Subcutaneous abdominal adipose tissue (tissue), 5 donors: ENCODE data around the gene FGF2.

Source experiments
- H3K27ac ChIP-seq: one replicate; pipeline ENCODE4 v1.7.0; 2013; ENCODE audit warnings: low read depth, mild to moderate bottlenecking, inconsistent platforms, low read length, moderate library complexity
- H3K27me3 ChIP-seq, 5 donors: one replicate each; pipeline ENCODE4 v1.7.0; 2013; ENCODE audit warnings: low read length in 5 of 5, inconsistent platforms in 1 of 5; ENCODE audit not compliant: control insufficient read depth in 5 of 5, insufficient read depth in 4 of 5
- H3K36me3 ChIP-seq, 5 donors: one replicate each; pipeline ENCODE4 v1.7.0; 2013; ENCODE audit warnings: low read length in 5 of 5; ENCODE audit not compliant: control insufficient read depth in 5 of 5, insufficient read depth in 5 of 5
- H3K4me1 ChIP-seq, 5 donors: one replicate each; pipeline ENCODE4 v1.7.0; 2013; ENCODE audit warnings: low read length in 5 of 5, mild to moderate bottlenecking in 3 of 5, moderate library complexity in 1 of 5; ENCODE audit not compliant: control insufficient read depth in 5 of 5, insufficient read depth in 5 of 5
- H3K4me3 ChIP-seq, 5 donors: one replicate each; pipeline ENCODE4 v1.7.0; 2013; ENCODE audit warnings: low read length in 5 of 5, low read depth in 1 of 5
- H3K9ac ChIP-seq, 5 donors: one replicate each; pipeline ENCODE4 v1.7.0; 2013; ENCODE audit warnings: low read length in 5 of 5, mild to moderate bottlenecking in 4 of 5, moderate library complexity in 3 of 5
- H3K9me3 ChIP-seq, 5 donors: one replicate each; pipeline ENCODE4 v1.7.0; 2013; ENCODE audit warnings: low read length in 5 of 5; ENCODE audit not compliant: control insufficient read depth in 5 of 5
- donor health status: healthy.
- donor health status: healthy.
- donor health status: healthy.
- donor health status: healthy.
- donor health status: healthy.

FGF2 gene

DNA sequence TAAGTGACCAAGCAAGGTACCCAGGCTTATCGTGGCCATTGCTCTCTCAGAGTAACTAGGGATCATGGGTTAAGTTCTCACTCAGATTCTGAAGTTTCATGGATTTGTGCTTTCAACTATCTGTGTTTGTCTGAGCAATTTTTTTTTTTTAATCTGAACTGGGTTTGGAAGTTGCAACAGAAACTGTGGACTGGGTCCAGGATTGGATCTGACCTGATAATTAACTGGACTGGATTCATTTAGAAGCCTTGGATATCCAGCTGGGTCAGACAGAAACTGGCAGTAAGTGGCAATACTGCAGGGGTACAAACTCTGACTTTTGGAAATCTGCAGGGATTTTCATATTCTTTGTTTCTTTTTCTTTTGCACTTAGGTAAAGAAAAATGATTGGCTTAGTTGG is 38.7 kb upstream of the FGF2 start:
- H3K27me3 ChIP-seq, result no peaks in the 10 kb centered on the region
- no peak overlapping the region for H3K4me3 ChIP-seq
- no peaks in the 10 kb centered on the region for H3K9me3 ChIP-seq
- H3K9ac ChIP-seq, result no peak overlapping the region
- peaks cover 1 to 29% (median 22%) of the 10 kb centered on the region in 5 donors for H3K4me1 ChIP-seq
- H3K27ac ChIP-seq, result peak overlapping the region; percentile 59
- no peaks in the 10 kb centered on the region for H3K36me3 ChIP-seq

- Histone ChIP-seq H3K4me3 (no peak overlapping the region), H3K4me1 (peaks cover 0 to 23% (median 12%) of the 10 kb centered on the region in 5 donors), H3K27me3 (no peaks in the 10 kb centered on the region), H3K36me3 (no peaks in the 10 kb centered on the region), H3K9me3 (no peaks in the 10 kb centered on the region), H3K27ac (no peak overlapping the region), H3K9ac (no peak overlapping the region)
These were observed 37.7 kb upstream of the FGF2 start for GRCh38 chr4:122788935-122789334.

GRCh38 chr4:122793811-122794210 is 32.8 kb upstream of the FGF2 start:
- Histone ChIP-seq H3K9me3 (no peaks in the 10 kb centered on the region), H3K27ac (no peak overlapping the region), H3K9ac (no peak overlapping the region), H3K27me3 (no peaks in the 10 kb centered on the region), H3K36me3 (no peaks in the 10 kb centered on the region), H3K4me1 (peaks cover 0 to 26% (median 17%) of the 10 kb centered on the region in 5 donors), H3K4me3 (no peak overlapping the region)

GRCh38 chr4:122796801-122797404 is 29.7 kb upstream of the FGF2 start:
- H3K4me1 ChIP-seq, result peaks cover 0 to 26% (median 17%) of the 10 kb centered on the region in 5 donors
- peak overlapping the region; percentile 81 for H3K27ac ChIP-seq
- H3K4me3 ChIP-seq, result no peak overlapping the region
- H3K36me3 ChIP-seq, result no peaks in the 10 kb centered on the region
- no peaks in the 10 kb centered on the region for H3K27me3 ChIP-seq
- no peak overlapping the region for H3K9ac ChIP-seq
- H3K9me3 ChIP-seq, result no peaks in the 10 kb centered on the region

- Histone ChIP-seq H3K27ac (peak overlapping the region; percentile 81), H3K36me3 (no peaks in the 10 kb centered on the region), H3K4me1 (peaks cover 0 to 26% (median 17%) of the 10 kb centered on the region in 5 donors), H3K27me3 (no peaks in the 10 kb centered on the region), H3K9me3 (no peaks in the 10 kb centered on the region), H3K9ac (peak overlapping the region in 2 of 5 donors; percentile 22 to 46), H3K4me3 (peak overlapping the region in 3 of 5 donors; percentile 23 to 34 (median 30))
These were observed 29.1 kb upstream of the FGF2 start for GRCh38 chr4:122797405-122798094.

GRCh38 chr4:122798101-122798500 is 28.5 kb upstream of the FGF2 start:
- Histone ChIP-seq H3K4me1 (peaks cover 0 to 26% (median 17%) of the 10 kb centered on the region in 5 donors), H3K4me3 (peak overlapping the region in 3 of 5 donors; percentile 25 to 34 (median 30)), H3K9ac (peak overlapping the region in 2 of 5 donors; percentile 22 to 46), H3K36me3 (no peaks in the 10 kb centered on the region), H3K27ac (peak overlapping the region; percentile 81), H3K27me3 (no peaks in the 10 kb centered on the region), H3K9me3 (no peaks in the 10 kb centered on the region)

GRCh38 chr4:122798917-122799316 is 27.7 kb upstream of the FGF2 start:
- Histone ChIP-seq H3K9me3 (no peaks in the 10 kb centered on the region), H3K4me1 (peaks cover 0 to 22% (median 18%) of the 10 kb centered on the region in 5 donors), H3K4me3 (no peak overlapping the region), H3K9ac (no peak overlapping the region), H3K27me3 (no peaks in the 10 kb centered on the region), H3K36me3 (no peaks in the 10 kb centered on the region), H3K27ac (peak overlapping the region; percentile 81)

GRCh38 chr4:122803788-122804208 is 22.8 kb upstream of the FGF2 start:
- Histone ChIP-seq H3K9ac (no peak overlapping the region), H3K36me3 (no peaks in the 10 kb centered on the region)

DNA sequence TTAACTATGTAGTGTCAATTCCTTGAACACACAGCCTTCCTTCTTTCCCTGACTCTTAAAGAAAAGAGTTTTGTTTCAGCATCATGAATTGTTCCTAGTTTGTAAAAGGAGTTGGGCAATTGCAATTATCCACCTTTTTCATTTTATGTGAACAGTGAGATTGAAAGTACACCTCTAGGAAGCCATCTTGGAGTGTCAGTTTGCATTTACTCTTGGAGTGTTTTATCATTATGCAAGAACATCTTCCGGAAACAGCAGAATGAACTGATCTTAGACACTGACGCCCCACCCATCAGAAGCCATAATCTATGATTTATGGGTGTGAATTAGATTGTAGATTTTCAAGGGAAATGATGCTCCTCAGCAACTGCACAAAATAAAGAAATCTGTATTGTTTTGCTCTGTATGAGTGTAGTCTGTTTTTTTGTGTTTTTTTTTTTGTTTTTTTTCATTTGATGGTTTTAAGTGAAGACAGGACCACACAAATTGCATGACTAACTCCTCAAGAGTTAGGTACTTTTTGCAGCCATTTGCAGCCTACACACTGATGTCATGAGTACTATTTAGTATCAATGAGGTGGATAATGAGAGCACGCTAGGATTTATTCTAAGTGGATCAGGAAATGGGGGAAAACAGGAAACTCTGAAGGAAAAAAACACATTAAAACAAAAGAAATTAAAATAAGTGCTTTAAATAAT is 19.5 kb upstream of the FGF2 start:
- Histone ChIP-seq H3K9ac (no peak overlapping the region), H3K4me3 (no peak overlapping the region), H3K36me3 (no peaks in the 10 kb centered on the region), H3K9me3 (no peaks in the 10 kb centered on the region), H3K4me1 (peaks cover 0 to 10% (median 6%) of the 10 kb centered on the region in 5 donors), H3K27ac (no peak overlapping the region), H3K27me3 (no peaks in the 10 kb centered on the region)

More at GRCh38 chr4:122803788-122804208, 22.8 kb upstream of the FGF2 start:
- Histone ChIP-seq H3K9me3 (no peaks in the 10 kb centered on the region), H3K27me3 (no peaks in the 10 kb centered on the region), H3K4me1 (peaks cover 0 to 4% (median 0%) of the 10 kb centered on the region in 5 donors), H3K4me3 (no peak overlapping the region), H3K27ac (no peak overlapping the region)

DNA sequence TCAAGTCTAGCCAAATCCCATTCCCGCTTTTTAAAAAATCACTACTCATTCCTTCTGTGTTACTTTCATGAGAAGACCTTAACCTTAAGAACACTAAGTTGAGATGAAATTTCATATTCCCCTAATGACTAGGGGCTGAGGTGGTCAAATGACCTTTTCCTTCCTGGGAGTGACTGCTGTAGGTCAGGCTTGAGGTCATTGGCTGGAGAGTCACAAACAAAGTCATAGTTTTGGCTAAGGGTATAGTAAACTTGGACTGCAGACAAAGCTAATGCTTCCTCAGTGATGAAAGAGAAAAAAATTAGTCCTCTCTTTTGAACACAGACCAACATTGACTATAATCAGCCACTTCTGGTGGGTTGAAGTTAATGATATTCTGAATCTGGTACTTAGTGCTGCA is 16.0 kb upstream of the FGF2 start:
- H3K9me3 ChIP-seq, result no peaks in the 10 kb centered on the region
- H3K4me1 ChIP-seq, result peaks cover 0 to 7% (median 4%) of the 10 kb centered on the region in 5 donors
- H3K9ac ChIP-seq, result no peak overlapping the region
- H3K36me3 ChIP-seq, result no peaks in the 10 kb centered on the region
- no peaks in the 10 kb centered on the region for H3K27me3 ChIP-seq
- H3K4me3 ChIP-seq, result no peak overlapping the region
- no peak overlapping the region for H3K27ac ChIP-seq
